Mammary epithelial cell (primary cell): ENCODE data around the gene SIL1.

Experiments
- CTCF ChIP-seq, 2 donors: IDR thresholded peaks in 1 of 2; conservative IDR thresholded peaks in 1 of 2; 2 replicates each; pipeline ENCODE4 v1.5.1; 2011 to 2012; ENCODE audit warnings: inconsistent platforms in 2 of 2, low read length in 2 of 2, mild to moderate bottlenecking in 2 of 2, control low read depth in 1 of 2, low read depth in 1 of 2; ENCODE audit not compliant: insufficient read depth in 1 of 2; ENCODE audit errors: extremely low read depth in 1 of 2
- EZH2 ChIP-seq: IDR thresholded peaks from 2 replicates; pipeline ENCODE4 v1.6.1; 2012; ENCODE audit warnings: low read length, inconsistent platforms, borderline replicate concordance

- no peak for TF ChIP-seq CTCF (conservative IDR thresholded peaks at IDR 0.05 in 1 of 2, IDR thresholded peaks at IDR 0.05 in 1 of 2; ENCODE audit: extremely low read depth in 1 of 2, insufficient read depth in 1 of 2, low read depth in 1 of 2, low read length in 2 of 2)
- no peak for TF ChIP-seq EZH2
Measured at GRCh38 chr5:139146809-139147482, 51.2 kb downstream of the SIL1 start.
